Neural crest cell (in vitro differentiated cells): Measurements from ENCODE around the gene DIPK2B. TPM values are rescaled to one million over a fixed set of nuclear protein-coding genes. Genes with fewer than 3 reads are reported as not detected.

Source experiments
- DNase-seq: peaks from one replicate; pipeline ENCODE4 v3.0.0; 2021; ENCODE audit warnings: low read depth, mixed read lengths, low spot score
- H3K27ac Mint-ChIP-seq: one replicate; pipeline ENCODE4 v1.8.0; 2021; ENCODE audit warnings: mild to moderate bottlenecking, mixed read lengths; ENCODE audit not compliant: unreplicated experiment
- H3K27me3 Mint-ChIP-seq: 2 replicates; pipeline ENCODE4 v1.8.0; 2021; ENCODE audit warnings: low read depth, mild to moderate bottlenecking, mixed read lengths
- H3K36me3 Mint-ChIP-seq: 2 replicates; pipeline ENCODE4 v1.8.0; 2021; ENCODE audit warnings: low read depth, mild to moderate bottlenecking, mixed read lengths
- H3K4me1 Mint-ChIP-seq: 2 replicates; pipeline ENCODE4 v1.8.0; 2021; ENCODE audit warnings: mixed read lengths
- H3K4me3 Mint-ChIP-seq: one replicate; pipeline ENCODE4 v1.8.0; 2021; ENCODE audit warnings: mild to moderate bottlenecking, mixed read lengths
- H3K9me3 Mint-ChIP-seq: 2 replicates; pipeline ENCODE4 v1.8.0; 2021; ENCODE audit warnings: mixed read lengths
- CTCF ChIP-seq: fragments of 200-600 bp; sonication (generic); conservative IDR thresholded peaks from 2 replicates; pipeline ENCODE4 v1.5.0; 2021; ENCODE audit warnings: antibody characterized with exemption, mild to moderate bottlenecking
- total RNA-seq: library from RNA; stranded (reverse); gene quantifications from 2 replicates; pipeline ENCODE4 v1.2.1, GENCODE V29; 2021

Gene DIPK2B
- total RNA-seq, 1 donor from 2014 or later: not detected

- Mint-ChIP-seq H3K9me3 (peaks cover 7% of the 10 kb centered on the region), H3K4me1 (peaks cover 15% of the 10 kb centered on the region), H3K27ac (no peak overlapping the region), H3K4me3 (peak overlapping the region; percentile 48), H3K27me3 (no peaks in the 10 kb centered on the region), H3K36me3 (no peaks in the 10 kb centered on the region)
- TF ChIP-seq CTCF: no peak
- no peak for DNase-seq
These were observed 14.0 kb downstream of the DIPK2B start for GRCh38 chrX:45186643-45187026.

DNA sequence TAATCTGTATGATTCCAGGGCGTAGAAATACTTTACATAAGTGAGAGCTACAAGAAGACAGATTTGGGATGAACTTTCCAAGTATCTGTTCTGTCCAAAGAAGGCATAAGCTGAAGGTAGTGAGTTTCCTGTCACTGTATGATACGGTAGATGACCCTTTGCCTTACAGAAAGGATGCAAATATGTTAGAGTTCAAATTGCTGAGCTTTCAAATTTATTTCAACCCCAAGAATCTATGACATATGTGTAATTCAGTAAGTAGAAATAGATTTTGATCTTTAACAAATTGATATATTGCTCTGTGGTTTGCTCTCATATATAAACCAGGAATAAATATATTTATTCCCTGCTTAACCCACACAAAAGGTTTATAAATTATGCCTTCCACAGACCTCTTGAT is 16.5 kb downstream of the DIPK2B start:
- Mint-ChIP-seq H3K27me3 (no peaks in the 10 kb centered on the region), H3K4me1 (peaks cover 15% of the 10 kb centered on the region), H3K9me3 (peaks cover 7% of the 10 kb centered on the region), H3K36me3 (peaks cover 1% of the 10 kb centered on the region), H3K27ac (no peak overlapping the region), H3K4me3 (no peak overlapping the region)
- DNase-seq: no peak
- TF ChIP-seq CTCF: no peak

DNA sequence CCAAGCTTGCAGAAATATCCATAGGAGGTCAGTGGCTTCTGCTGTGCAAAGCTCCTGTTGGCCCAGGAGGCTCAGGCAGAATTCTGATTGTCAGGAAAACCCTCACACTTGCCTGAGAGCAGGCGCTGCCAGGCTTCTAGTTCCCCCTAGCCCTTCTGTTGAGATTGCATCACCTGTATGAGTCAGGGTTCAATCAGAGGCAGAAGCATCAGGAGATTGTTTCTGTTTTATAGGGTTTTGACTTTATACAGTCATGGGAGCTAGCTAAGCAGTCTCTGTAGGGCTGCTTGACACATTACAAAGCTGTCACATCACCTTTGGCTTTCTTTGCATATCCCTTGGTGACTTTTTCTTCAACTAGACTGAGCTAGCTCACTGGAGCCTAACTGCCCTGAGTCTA is 27.8 kb downstream of the DIPK2B start:
- Mint-ChIP-seq H3K27ac (no peak overlapping the region), H3K4me1 (no peaks in the 10 kb centered on the region), H3K4me3 (no peak overlapping the region), H3K36me3 (peaks cover 2% of the 10 kb centered on the region), H3K9me3 (peaks cover 5% of the 10 kb centered on the region), H3K27me3 (no peaks in the 10 kb centered on the region)
- TF ChIP-seq CTCF: no peak
- no peak for DNase-seq

DNA sequence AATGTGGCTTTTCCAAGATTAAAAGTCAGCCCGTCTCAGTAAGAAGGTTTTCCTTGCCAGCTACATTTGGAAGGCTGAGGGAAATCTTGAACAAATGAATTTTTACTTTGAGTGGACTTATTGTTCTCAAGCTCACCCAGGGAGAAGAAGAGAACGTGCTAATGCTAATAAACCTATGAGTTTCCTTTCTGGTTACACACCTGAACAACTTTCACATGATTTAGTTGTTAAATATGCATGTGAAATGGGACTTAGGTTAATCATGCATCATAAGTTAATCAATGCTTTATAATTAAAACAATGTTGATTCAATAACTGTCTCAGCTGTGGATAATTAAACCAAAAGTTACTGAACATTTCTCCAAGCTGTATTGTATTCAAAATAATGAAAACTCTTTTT is 33.9 kb downstream of the DIPK2B start:
- Mint-ChIP-seq H3K36me3 (no peaks in the 10 kb centered on the region), H3K27ac (no peak overlapping the region), H3K9me3 (peaks cover 2% of the 10 kb centered on the region), H3K4me3 (no peak overlapping the region), H3K4me1 (no peaks in the 10 kb centered on the region), H3K27me3 (no peaks in the 10 kb centered on the region)
- no peak for TF ChIP-seq CTCF
- DNase-seq: no peak

DNA sequence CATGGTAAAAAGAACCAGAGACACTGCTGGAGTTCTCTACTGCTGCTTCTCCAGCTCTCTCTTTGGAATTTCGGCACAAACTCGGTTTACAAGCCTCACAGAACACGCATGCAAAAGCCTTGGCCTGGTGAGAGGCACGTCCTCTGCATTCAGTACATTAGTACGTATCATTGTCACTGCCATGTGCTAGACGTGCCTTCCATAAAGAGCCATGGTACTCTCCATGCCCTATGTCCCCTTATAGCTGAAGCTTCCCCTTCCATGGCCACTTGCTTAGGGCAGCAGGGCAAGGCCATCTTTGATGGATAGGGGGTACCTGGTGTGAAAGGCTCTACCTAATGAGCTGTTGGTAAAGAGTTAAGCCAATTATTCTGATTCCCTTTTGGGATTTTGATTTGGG is 35.0 kb downstream of the DIPK2B start:
- Mint-ChIP-seq H3K27me3 (no peaks in the 10 kb centered on the region), H3K36me3 (no peaks in the 10 kb centered on the region), H3K4me3 (no peak overlapping the region), H3K27ac (no peak overlapping the region), H3K9me3 (peaks cover 7% of the 10 kb centered on the region), H3K4me1 (no peaks in the 10 kb centered on the region)
- TF ChIP-seq CTCF: no peak
- DNase-seq: no peak

GRCh38 chrX:45164995-45165394 is 35.7 kb downstream of the DIPK2B start:
- Mint-ChIP-seq H3K9me3 (peaks cover 11% of the 10 kb centered on the region), H3K27ac (no peak overlapping the region), H3K4me1 (no peaks in the 10 kb centered on the region), H3K4me3 (no peak overlapping the region), H3K27me3 (no peaks in the 10 kb centered on the region), H3K36me3 (no peaks in the 10 kb centered on the region)
- no peak for TF ChIP-seq CTCF
- no peak for DNase-seq
